ENCODE measurements around the gene STEAP1B.
"Not testable (repeated sequence)": the region's sequence is repeated elsewhere in the genome, so short reads cannot be mapped to it uniquely, and the experiment has no call there.

The STEAP1B gene

DNA sequence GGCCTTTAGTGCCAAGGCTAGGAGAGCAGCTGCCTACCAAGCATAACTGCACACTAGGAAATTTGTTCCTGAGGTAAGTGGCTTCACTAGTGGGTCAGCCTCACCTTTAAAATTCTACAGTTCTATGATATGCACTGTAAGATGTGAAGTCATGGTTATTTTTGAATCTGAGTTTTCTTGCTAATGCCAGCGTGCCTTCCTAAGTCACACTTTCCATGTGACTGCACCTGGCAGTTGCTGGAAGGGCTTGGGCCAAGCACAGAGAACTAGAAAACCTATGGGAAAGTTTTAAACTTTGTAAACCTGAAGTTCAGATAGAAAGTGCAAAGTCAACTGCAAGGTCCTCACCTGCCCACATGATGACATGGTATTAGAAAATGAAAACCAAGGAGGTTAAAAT, 42.5 kb downstream of the STEAP1B start:
- TF ChIP-seq, protein P1, sequence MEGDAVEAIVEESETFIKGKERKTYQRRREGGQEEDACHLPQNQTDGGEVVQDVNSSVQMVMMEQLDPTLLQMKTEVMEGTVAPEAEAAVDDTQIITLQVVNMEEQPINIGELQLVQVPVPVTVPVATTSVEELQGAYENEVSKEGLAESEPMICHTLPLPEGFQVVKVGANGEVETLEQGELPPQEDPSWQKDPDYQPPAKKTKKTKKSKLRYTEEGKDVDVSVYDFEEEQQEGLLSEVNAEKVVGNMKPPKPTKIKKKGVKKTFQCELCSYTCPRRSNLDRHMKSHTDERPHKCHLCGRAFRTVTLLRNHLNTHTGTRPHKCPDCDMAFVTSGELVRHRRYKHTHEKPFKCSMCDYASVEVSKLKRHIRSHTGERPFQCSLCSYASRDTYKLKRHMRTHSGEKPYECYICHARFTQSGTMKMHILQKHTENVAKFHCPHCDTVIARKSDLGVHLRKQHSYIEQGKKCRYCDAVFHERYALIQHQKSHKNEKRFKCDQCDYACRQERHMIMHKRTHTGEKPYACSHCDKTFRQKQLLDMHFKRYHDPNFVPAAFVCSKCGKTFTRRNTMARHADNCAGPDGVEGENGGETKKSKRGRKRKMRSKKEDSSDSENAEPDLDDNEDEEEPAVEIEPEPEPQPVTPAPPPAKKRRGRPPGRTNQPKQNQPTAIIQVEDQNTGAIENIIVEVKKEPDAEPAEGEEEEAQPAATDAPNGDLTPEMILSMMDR (IDR thresholded peaks at IDR 0.05; ENCODE audit: low read depth, low read length): no peak
- no peak overlapping the region for H3K4me3 ChIP-seq (ENCODE audit: low read depth, low read length)

DNA sequence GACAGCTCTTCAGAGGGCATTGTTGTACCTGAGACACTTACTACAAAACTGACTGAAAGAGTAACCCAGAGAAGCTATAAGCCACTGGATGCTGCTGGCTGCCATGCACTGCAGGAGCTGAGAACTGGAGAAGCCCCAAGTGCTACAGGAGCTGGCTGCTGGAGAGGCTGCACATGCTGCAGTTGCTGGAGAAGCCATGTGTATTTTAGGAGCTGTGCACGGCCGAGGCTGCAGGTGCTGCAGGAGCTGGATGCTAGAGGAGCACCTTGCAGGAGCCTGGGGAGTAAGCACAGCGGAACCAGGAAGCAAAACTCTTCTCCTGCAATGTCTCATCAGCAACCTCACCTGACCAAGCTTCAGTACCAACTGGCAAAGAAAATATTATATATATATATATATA, 45.5 kb downstream of the STEAP1B start:
- TF ChIP-seq, protein P1 (IDR thresholded peaks at IDR 0.05; ENCODE audit: low read depth, low read length): no peak
- no peak overlapping the region for H3K4me3 ChIP-seq (ENCODE audit: low read depth, low read length)

DNA sequence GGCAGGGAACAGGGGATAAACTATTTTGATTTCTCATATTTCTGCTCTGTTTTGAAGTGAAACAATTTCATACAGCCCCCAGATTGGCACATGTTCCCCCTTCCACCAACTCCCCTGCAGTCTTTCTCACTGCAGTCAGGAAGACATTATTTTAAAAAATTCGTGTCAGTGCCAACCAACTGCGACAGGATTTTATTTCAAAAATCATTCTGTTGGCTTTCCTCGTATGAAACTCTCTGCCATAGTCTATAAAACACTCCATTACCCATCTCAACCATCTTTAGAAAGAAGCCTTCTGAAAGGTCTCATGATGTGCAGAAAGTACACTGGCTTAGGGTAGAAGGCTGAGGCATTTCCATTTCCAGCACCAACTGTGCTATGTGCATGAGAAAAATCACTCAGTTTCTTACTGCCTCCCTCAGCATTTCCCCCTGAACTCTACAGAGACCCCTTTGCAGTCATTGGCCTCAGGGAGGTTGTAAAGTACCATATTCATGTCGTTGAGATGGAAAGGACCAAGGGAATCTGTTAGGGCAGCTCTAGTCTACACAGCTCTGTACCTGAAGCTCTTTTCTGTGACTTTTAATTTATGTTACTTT, 46.9 kb downstream of the STEAP1B start:
- no peak overlapping the region for H3K4me3 ChIP-seq (ENCODE audit: low read depth, low read length)
- TF ChIP-seq, protein P1 (IDR thresholded peaks at IDR 0.05; ENCODE audit: low read depth, low read length): no peak

DNA sequence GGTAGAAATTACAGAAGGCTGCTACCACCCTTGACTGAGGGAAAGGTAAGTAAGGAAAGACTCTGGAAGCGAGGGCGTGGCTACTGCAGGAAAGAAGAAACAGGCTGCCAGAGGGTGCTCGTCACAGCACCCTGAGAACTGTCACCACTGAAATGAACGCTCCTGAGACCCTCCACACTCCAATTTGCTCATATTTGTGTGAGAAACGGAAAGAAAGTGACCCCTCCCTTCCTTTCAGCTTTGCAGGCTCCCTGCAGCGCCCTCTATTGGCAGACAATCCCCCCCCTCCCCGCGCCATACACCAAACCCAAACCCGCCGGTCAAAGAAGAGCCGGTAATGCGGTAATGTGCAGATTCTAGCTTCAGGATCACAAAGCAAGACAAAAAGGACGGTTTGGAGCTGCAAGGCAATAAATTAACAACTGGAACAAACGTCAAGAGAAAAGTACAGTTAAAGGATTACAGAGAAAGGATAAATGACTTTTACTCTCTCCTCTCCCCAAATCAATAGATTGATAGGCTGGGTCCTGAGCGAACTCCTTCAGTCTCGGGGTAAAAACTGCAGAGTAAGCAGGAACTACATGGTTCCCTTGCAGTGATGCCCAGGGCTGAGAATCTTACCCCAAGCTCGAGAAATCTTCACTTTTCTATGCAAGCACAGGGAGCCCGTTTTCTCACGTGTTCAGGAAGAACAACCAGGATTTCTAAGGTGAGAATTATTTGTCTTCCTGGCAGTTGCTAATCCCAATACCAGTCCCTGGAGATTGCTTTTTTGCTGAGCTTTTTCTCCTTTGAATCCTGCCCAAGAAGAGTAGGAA, 47.6 kb downstream of the STEAP1B start:
- TF ChIP-seq, protein P1 (IDR thresholded peaks at IDR 0.05; ENCODE audit: low read depth, low read length): peak; percentile 49
- H3K4me3 ChIP-seq (ENCODE audit: low read depth, low read length): no peak overlapping the region

- not testable (repeated sequence) for H3K4me3 ChIP-seq (ENCODE audit: low read depth, low read length)
These were observed 50.0 kb downstream of the STEAP1B start for GRCh38 chr7:22450013-22450412.

DNA sequence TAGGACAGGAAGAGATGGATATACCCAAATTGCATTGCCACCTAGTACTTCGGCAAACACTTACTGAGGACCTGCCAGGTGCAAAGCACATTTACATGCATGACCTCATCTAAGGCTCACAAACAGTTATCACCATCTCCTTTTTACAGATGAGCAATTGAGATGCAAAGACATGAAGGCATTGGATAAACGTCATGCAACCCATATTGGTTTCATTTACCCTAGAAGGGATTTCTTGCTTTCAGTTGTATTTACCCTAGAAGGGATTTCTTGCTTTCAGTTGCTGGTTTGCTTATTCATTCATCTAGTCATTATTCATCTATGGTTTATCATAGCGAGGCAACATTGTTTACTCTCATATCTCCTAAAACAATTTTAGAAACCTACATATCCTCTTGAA, 52.2 kb downstream of the STEAP1B start:
- no peak overlapping the region for H3K4me3 ChIP-seq (ENCODE audit: low read depth, low read length)
- TF ChIP-seq, protein P1 (IDR thresholded peaks at IDR 0.05; ENCODE audit: low read depth, low read length): no peak

- TF ChIP-seq, protein P1 (IDR thresholded peaks at IDR 0.05; ENCODE audit: low read depth, low read length): no peak
- no peak overlapping the region for H3K4me3 ChIP-seq (ENCODE audit: low read depth, low read length)
These were observed 53.0 kb downstream of the STEAP1B start for GRCh38 chr7:22447008-22447407.

Data from WI38 (cell line).